DND-41 (cell line): ENCODE data around the gene IFT43.

Source experiments
- ATAC-seq: fragments of 200-7000 bp; cut with Tn5 transposase; 3 replicates; pipeline ENCODE4 v1.9.1; 2021; ENCODE audit warnings: low read depth; ENCODE audit not compliant: insufficient read depth
- DNase-seq: peaks from one replicate; pipeline ENCODE4 v3.0.0-alpha.2; 2020
- H2AFZ ChIP-seq: 2 replicates; pipeline ENCODE4 v1.6.0; 2012; ENCODE audit warnings: low read depth, low read length
- H3K27ac ChIP-seq: 2 replicates; pipeline ENCODE4 v1.5.1; 2012; ENCODE audit warnings: low read length, inconsistent platforms
- H3K27me3 ChIP-seq: fragments of 200-600 bp; sonication (generic); 2 replicates; pipeline ENCODE4 v1.6.0; 2012; ENCODE audit warnings: low read length, mild to moderate bottlenecking, inconsistent platforms; ENCODE audit not compliant: insufficient read depth, poor library complexity
- H3K36me3 ChIP-seq: 2 replicates; pipeline ENCODE4 v1.5.1; 2012; ENCODE audit warnings: low read length, inconsistent platforms; ENCODE audit not compliant: insufficient read depth
- H3K4me1 ChIP-seq: 2 replicates; pipeline ENCODE4 v1.5.1; 2012; ENCODE audit warnings: mild to moderate bottlenecking, low read length; ENCODE audit not compliant: insufficient read depth
- H3K4me2 ChIP-seq: 2 replicates; pipeline ENCODE4 v1.6.0; 2012; ENCODE audit warnings: mild to moderate bottlenecking, moderate library complexity, low read length, inconsistent platforms; ENCODE audit not compliant: insufficient read depth
- H3K4me3 ChIP-seq, 2 experiments: fragments of 200-600 bp in 1 of 2; shearing (Covaris generic) in 1 of 2; 2 replicates each; pipeline ENCODE4 v1.5.1; 2012 to 2016; ENCODE audit warnings: inconsistent platforms in 2 of 2, low read length in 2 of 2, mild to moderate bottlenecking in 2 of 2, low read depth in 1 of 2, moderate library complexity in 1 of 2
- H3K79me2 ChIP-seq: 2 replicates; pipeline ENCODE4 v1.6.0; 2012; ENCODE audit warnings: low read length, inconsistent platforms; ENCODE audit not compliant: insufficient read depth
- H3K9ac ChIP-seq: 2 replicates; pipeline ENCODE4 v1.6.0; 2012; ENCODE audit warnings: low read depth, mild to moderate bottlenecking, inconsistent platforms, low read length, moderate library complexity
- H3K9me3 ChIP-seq: 2 replicates; pipeline ENCODE4 v1.5.1; 2012; ENCODE audit warnings: low read length, moderate library complexity, mild to moderate bottlenecking, inconsistent platforms; ENCODE audit not compliant: insufficient read depth, severe bottlenecking
- H4K20me1 ChIP-seq: 2 replicates; pipeline ENCODE4 v1.6.0; 2012; ENCODE audit warnings: low read length; ENCODE audit not compliant: insufficient read depth
- CTCF ChIP-seq: IDR thresholded peaks from 2 replicates; pipeline ENCODE4 v1.5.1; 2012; ENCODE audit warnings: borderline replicate concordance, low read length, moderate library complexity, mild to moderate bottlenecking; ENCODE audit not compliant: poor library complexity, severe bottlenecking; ENCODE audit errors: extremely low read depth
- EZH2 ChIP-seq: IDR thresholded peaks from 3 replicates; pipeline ENCODE4 v1.6.1; 2012; ENCODE audit warnings: borderline replicate concordance, low read depth, mild to moderate bottlenecking, moderate library complexity, low read length, inconsistent platforms; ENCODE audit not compliant: severe bottlenecking

Gene IFT43

GRCh38 chr14:75971509-75971908 is 14.1 kb upstream of the IFT43 start:
- no peaks in the 10 kb centered on the region for H3K9me3 ChIP-seq
- H4K20me1 ChIP-seq, result no peaks in the 10 kb centered on the region; the same call in 1 of the 2 replicates
- no peak for ATAC-seq
- no peak overlapping the region for H3K4me3 ChIP-seq
- no peak overlapping the region for H3K4me2 ChIP-seq
- TF ChIP-seq CTCF (no peak), EZH2 (no peak)
- H2AFZ ChIP-seq, result no peak overlapping the region
- no peaks in the 10 kb centered on the region for H3K4me1 ChIP-seq
- DNase-seq, result no peak
- H3K79me2 ChIP-seq, result no peaks in the 10 kb centered on the region
- no peak overlapping the region for H3K27ac ChIP-seq
- no peaks in the 10 kb centered on the region for H3K27me3 ChIP-seq
- no peak overlapping the region for H3K9ac ChIP-seq
- H3K36me3 ChIP-seq, result peaks cover 3% of the 10 kb centered on the region; the same call in 1 of the 2 replicates

GRCh38 chr14:75972801-75973421 is 12.7 kb upstream of the IFT43 start:
- no peaks in the 10 kb centered on the region for H3K79me2 ChIP-seq
- ATAC-seq (no peak), DNase-seq (no peak)
- H3K9me3 ChIP-seq, result no peaks in the 10 kb centered on the region
- no peaks in the 10 kb centered on the region; the same call in 1 of the 2 replicates for H4K20me1 ChIP-seq
- no peaks in the 10 kb centered on the region for H3K27me3 ChIP-seq
- no peaks in the 10 kb centered on the region for H3K4me1 ChIP-seq
- no peak overlapping the region for H2AFZ ChIP-seq
- H3K4me2 ChIP-seq, result no peak overlapping the region
- H3K36me3 ChIP-seq, result peaks cover 3% of the 10 kb centered on the region; the same call in 1 of the 2 replicates
- H3K4me3 ChIP-seq, result no peak overlapping the region
- H3K9ac ChIP-seq, result no peak overlapping the region
- TF ChIP-seq CTCF, result no peak
- TF ChIP-seq EZH2, result no peak
- H3K27ac ChIP-seq, result no peak overlapping the region

- Histone ChIP-seq H3K4me2 (no peak overlapping the region), H2AFZ (no peak overlapping the region), H3K9me3 (no peaks in the 10 kb centered on the region), H3K79me2 (no peaks in the 10 kb centered on the region), H4K20me1 (0 out of 2 replicates have a peak, but pooled peaks cover 3% of the 10 kb centered on the region), H3K27ac (no peak overlapping the region), H3K27me3 (no peaks in the 10 kb centered on the region), H3K36me3 (no peaks in the 10 kb centered on the region), H3K4me1 (peaks cover 24% of the 10 kb centered on the region), H3K9ac (no peak overlapping the region), H3K4me3 (no peak overlapping the region)
- ATAC-seq (no peak), DNase-seq (no peak)
- TF ChIP-seq EZH2 (no peak), CTCF (no peak)
Observed at GRCh38 chr14:75976826-75977581, 8.6 kb upstream of the IFT43 start.
